Central memory CD8-positive, alpha-beta T cell (primary cell): ENCODE measurements around the gene SPRED2.

ENCODE experiments used
- ATAC-seq: fragments of 150-1000 bp; cut with Tn5 transposase; replicated peaks from 2 replicates; pipeline ENCODE4 v1.10.0; 2022; ENCODE audit warnings: mild to moderate bottlenecking, moderate FRiP score, moderate number of reproducible peaks; ENCODE audit not compliant: poor library complexity, severe bottlenecking; ENCODE audit errors: extremely low read depth
- DNase-seq, 2 donors: peaks; one replicate each; pipeline ENCODE4 v3.0.0; 2021; ENCODE audit warnings: low spot score in 2 of 2
- H3K27ac Mint-ChIP-seq: one replicate; pipeline ENCODE4 v1.8.0; 2022; ENCODE audit warnings: low read depth, mild to moderate bottlenecking, moderate library complexity, mixed read lengths
- H3K27me3 Mint-ChIP-seq: one replicate; pipeline ENCODE4 v1.8.0; 2022; ENCODE audit warnings: mixed read lengths
- H3K36me3 Mint-ChIP-seq: one replicate; pipeline ENCODE4 v1.8.0; 2022; ENCODE audit warnings: mild to moderate bottlenecking, moderate library complexity, mixed read lengths; ENCODE audit not compliant: insufficient read depth
- H3K4me1 Mint-ChIP-seq: one replicate; pipeline ENCODE4 v1.8.0; 2022; ENCODE audit warnings: mixed read lengths
- H3K4me3 Mint-ChIP-seq: one replicate; pipeline ENCODE4 v1.8.0; 2022; ENCODE audit warnings: mild to moderate bottlenecking, moderate library complexity, mixed read lengths
- H3K9me3 Mint-ChIP-seq: one replicate; pipeline ENCODE4 v1.8.0; 2022; ENCODE audit warnings: mixed read lengths

The SPRED2 gene

DNA sequence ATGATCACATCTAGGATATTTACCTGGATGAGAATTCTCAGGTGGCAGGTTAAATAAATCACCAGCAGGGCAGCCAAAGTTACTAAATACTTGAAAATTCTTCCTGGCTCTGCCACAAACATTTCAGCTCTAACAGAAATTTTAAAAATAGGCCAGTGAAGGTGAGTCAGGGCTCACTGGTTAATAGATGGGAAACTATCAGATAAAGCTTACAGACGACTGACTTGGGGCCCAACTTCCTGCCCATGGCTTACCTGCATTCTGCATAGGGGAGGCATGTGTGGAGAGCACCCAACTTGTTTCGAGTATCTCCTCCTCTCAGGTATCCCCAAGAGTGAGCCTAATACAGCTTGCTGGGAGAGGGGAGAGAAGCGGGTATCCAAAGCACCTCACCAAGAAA is 57.8 kb downstream of the SPRED2 start:
- no peaks in the 10 kb centered on the region for H3K36me3 Mint-ChIP-seq
- H3K27me3 Mint-ChIP-seq = no peaks in the 10 kb centered on the region
- no peaks in the 10 kb centered on the region for H3K4me1 Mint-ChIP-seq
- no peak overlapping the region for H3K4me3 Mint-ChIP-seq
- no peak for DNase-seq
- H3K9me3 Mint-ChIP-seq = no peaks in the 10 kb centered on the region
- ATAC-seq = no peak
- no peak overlapping the region for H3K27ac Mint-ChIP-seq

- H3K4me1 Mint-ChIP-seq = no peaks in the 10 kb centered on the region
- no peak for DNase-seq
- no peaks in the 10 kb centered on the region for H3K27me3 Mint-ChIP-seq
- H3K27ac Mint-ChIP-seq = no peak overlapping the region
- H3K4me3 Mint-ChIP-seq = no peak overlapping the region
- H3K36me3 Mint-ChIP-seq = no peaks in the 10 kb centered on the region
- no peaks in the 10 kb centered on the region for H3K9me3 Mint-ChIP-seq
- no peak for ATAC-seq
Measured at GRCh38 chr2:65373365-65373918, 59.0 kb downstream of the SPRED2 start.

DNA sequence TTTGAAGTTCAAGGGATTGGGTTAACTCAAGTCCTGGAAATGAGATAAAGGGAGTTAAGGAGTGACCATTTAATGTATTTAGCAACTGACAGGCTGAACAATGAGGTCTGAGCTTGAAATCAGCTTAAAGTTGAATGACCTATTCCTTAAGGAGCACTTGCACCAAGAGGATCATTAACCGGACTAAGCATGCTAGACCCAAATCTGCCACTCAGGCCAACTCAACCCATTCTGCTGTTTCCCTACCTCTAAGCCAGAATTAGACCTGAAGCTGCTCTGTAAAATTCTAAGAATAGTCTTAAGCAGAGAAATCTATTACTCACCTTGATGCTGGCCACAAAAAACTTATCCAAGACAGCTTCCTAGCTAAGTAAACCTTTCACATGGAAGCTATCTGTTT is 59.8 kb downstream of the SPRED2 start:
- Mint-ChIP-seq H3K4me3 (no peak overlapping the region), H3K27ac (no peak overlapping the region), H3K36me3 (no peaks in the 10 kb centered on the region), H3K27me3 (no peaks in the 10 kb centered on the region), H3K4me1 (no peaks in the 10 kb centered on the region), H3K9me3 (no peaks in the 10 kb centered on the region)
- ATAC-seq (no peak), DNase-seq (no peak)

GRCh38 chr2:65371074-65371434 is 61.3 kb downstream of the SPRED2 start:
- Mint-ChIP-seq H3K9me3 (no peaks in the 10 kb centered on the region), H3K27ac (no peak overlapping the region), H3K4me3 (no peak overlapping the region), H3K4me1 (no peaks in the 10 kb centered on the region), H3K36me3 (no peaks in the 10 kb centered on the region), H3K27me3 (no peaks in the 10 kb centered on the region)
- no peak for DNase-seq
- ATAC-seq = no peak

DNA sequence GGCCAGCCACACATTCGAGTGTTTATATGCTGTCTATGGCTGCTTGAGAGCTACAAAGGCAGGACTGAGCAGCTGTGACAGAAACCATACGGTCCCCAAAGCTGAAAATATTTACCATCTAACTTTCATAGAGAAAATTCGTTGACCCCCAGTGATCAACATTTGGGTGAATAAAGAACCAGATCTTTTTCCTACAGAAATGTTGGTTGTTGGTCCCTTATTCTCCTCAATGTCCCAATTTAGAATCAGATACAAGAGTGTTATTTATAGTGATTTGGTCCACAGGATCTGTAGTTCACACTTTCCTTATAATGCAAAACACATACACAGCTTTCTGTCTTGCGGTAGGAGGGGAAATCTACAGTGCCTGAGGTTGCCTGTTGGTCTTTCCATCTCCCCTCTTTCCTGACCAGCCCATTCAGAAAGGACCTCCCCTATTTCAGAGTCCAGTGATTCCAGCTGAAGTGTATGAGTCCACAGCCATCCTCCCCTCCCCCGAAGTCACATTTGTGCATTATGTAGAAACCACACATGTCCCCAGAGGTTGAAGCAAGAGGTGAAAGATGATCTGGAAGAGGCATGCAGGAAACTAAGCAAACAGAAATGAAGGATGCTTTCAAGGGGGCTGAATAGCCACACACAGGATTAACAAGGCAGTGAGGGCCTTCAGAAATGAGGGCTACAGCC is 61.9 kb downstream of the SPRED2 start:
- Mint-ChIP-seq H3K27ac (no peak overlapping the region), H3K4me1 (no peaks in the 10 kb centered on the region), H3K27me3 (no peaks in the 10 kb centered on the region), H3K4me3 (no peak overlapping the region), H3K9me3 (no peaks in the 10 kb centered on the region), H3K36me3 (no peaks in the 10 kb centered on the region)
- DNase-seq (no peak), ATAC-seq (no peak)

GRCh38 chr2:65369980-65370379 is 62.4 kb downstream of the SPRED2 start:
- no peaks in the 10 kb centered on the region for H3K4me1 Mint-ChIP-seq
- ATAC-seq = no peak
- no peak overlapping the region for H3K27ac Mint-ChIP-seq
- no peaks in the 10 kb centered on the region for H3K27me3 Mint-ChIP-seq
- DNase-seq = no peak
- no peaks in the 10 kb centered on the region for H3K9me3 Mint-ChIP-seq
- H3K36me3 Mint-ChIP-seq = no peaks in the 10 kb centered on the region
- no peak overlapping the region for H3K4me3 Mint-ChIP-seq

DNA sequence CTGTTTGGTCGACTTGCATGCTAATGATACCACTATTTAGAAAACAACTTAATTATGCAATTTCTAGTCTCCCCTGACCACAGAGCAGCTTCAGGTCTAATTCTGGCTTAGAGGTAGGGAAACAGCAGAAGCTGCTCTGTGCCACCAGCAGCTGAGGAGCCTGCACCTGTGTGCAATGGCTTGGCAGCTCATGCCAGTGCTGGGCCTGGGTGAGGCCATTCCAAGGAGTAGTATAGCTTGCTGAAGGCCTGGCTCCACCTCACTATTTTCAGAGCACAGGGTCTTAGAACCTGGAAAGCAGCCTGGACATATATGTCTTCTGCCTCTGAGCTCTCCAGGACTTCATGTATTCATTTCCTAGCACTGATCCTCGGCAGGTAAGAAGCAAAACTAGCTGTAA is 62.8 kb downstream of the SPRED2 start:
- H3K27me3 Mint-ChIP-seq = no peaks in the 10 kb centered on the region
- ATAC-seq = no peak
- H3K4me1 Mint-ChIP-seq = no peaks in the 10 kb centered on the region
- H3K4me3 Mint-ChIP-seq = no peak overlapping the region
- H3K9me3 Mint-ChIP-seq = no peaks in the 10 kb centered on the region
- no peak for DNase-seq
- H3K36me3 Mint-ChIP-seq = no peaks in the 10 kb centered on the region
- H3K27ac Mint-ChIP-seq = no peak overlapping the region

DNA sequence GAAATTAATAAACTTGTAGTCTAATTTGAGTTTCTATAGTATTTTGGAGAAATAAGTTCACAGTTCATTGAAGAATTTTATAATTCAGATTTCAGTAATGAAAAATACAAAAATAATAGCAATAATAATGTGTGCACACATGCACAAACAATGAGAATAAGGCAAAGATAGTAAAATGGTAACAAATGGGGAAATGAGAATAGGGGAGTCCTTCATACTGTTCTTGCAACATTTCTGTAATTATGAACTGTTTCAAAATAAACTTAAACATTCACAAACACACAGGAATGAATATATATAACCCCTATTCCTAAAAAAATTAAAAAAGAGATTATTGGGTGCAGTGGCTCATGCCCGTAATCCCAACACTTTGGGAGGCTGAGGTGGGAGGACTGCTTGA is 63.9 kb downstream of the SPRED2 start:
- no peak for ATAC-seq
- no peaks in the 10 kb centered on the region for H3K9me3 Mint-ChIP-seq
- no peak for DNase-seq
- H3K4me3 Mint-ChIP-seq = no peak overlapping the region
- H3K36me3 Mint-ChIP-seq = no peaks in the 10 kb centered on the region
- H3K27ac Mint-ChIP-seq = no peak overlapping the region
- no peaks in the 10 kb centered on the region for H3K27me3 Mint-ChIP-seq
- no peaks in the 10 kb centered on the region for H3K4me1 Mint-ChIP-seq

GRCh38 chr2:65367524-65367923 is 64.9 kb downstream of the SPRED2 start:
- DNase-seq (no peak), ATAC-seq (no peak)
- no peaks in the 10 kb centered on the region for H3K9me3 Mint-ChIP-seq
- no peak overlapping the region for H3K4me3 Mint-ChIP-seq
- no peaks in the 10 kb centered on the region for H3K27me3 Mint-ChIP-seq
- no peak overlapping the region for H3K27ac Mint-ChIP-seq
- H3K36me3 Mint-ChIP-seq = no peaks in the 10 kb centered on the region
- H3K4me1 Mint-ChIP-seq = no peaks in the 10 kb centered on the region

GRCh38 chr2:65366595-65367125 is 65.7 kb downstream of the SPRED2 start:
- ATAC-seq = no peak
- H3K9me3 Mint-ChIP-seq = no peaks in the 10 kb centered on the region
- DNase-seq = no peak

DNA sequence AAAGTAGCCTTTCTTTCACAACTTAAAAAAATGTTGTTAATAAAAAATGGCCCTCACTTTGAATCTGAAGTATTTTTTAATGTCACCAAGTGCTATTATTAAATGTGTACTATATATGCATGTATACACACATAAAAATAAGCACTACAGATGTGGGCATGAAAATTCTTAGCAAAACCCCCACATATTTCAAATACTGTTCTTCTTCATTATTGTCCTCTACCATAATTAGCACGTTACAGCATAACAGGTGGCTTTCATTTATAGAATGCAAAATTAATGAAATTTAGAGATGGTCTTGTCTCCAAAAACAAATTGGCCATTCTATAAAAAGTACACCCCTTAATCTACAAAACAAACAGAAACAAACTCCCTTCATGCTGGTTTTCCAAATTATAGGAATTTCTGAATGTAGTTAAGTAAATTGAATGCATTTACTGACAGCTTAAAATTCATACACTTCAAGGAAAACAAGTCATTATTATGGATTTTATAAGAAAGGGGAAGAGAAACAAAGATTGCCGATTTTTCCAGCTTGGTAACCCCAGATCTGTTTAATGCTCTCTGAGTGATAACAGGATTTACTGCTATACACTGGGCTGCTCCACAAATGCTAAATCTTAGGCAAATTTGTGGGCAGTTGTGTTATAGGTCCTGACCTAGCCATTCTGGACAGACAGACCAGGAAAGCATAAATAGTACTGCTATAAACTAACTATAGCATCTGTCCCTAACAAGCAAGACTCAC is 67.2 kb downstream of the SPRED2 start:
- Mint-ChIP-seq H3K27ac (no peak overlapping the region), H3K9me3 (no peaks in the 10 kb centered on the region), H3K36me3 (no peaks in the 10 kb centered on the region), H3K27me3 (no peaks in the 10 kb centered on the region), H3K4me1 (no peaks in the 10 kb centered on the region), H3K4me3 (no peak overlapping the region)
- DNase-seq (no peak), ATAC-seq (no peak)

More at GRCh38 chr2:65366595-65367125, 65.7 kb downstream of the SPRED2 start:
- Mint-ChIP-seq H3K4me3 (no peak overlapping the region), H3K27me3 (no peaks in the 10 kb centered on the region), H3K27ac (no peak overlapping the region), H3K36me3 (no peaks in the 10 kb centered on the region), H3K4me1 (no peaks in the 10 kb centered on the region)

DNA sequence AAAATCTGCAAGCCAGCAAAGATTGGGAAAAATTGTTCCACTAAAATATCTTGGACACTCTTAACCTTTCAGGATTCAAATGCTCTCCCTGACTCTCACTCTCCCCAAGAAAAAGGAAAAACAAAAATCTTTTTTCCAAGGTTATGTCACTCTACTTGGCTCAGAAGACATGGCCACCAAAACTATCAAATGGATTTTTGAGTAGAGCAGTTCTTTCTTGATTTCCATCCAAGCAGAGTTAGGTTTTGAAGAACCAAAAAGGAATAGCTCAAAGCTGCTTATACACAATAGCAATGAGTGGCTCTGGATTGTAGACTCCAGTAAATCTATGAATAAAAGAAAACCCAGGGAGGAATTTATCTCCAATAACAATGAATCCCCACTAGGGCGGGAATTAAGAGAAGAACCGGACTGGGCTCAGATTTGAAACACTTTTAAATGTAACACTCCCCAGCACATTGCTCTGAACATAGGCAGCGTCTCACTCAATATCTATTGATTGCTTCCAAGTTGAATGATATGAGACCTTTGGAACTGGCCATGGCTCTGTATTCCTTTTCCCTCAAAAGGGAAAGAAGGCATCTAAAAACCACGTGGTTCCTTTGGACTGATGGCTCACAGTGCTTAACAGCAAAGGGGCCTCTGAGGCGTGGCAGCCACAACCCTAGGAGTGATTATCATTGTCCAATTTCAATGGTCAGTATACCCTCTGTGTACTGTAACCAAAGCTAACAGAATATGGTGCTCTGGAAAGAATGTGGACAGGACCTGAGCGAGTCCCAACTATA is 68.3 kb downstream of the SPRED2 start:
- no peaks in the 10 kb centered on the region for H3K27me3 Mint-ChIP-seq
- DNase-seq (no peak), ATAC-seq (no peak)
- no peak overlapping the region for H3K27ac Mint-ChIP-seq
- H3K4me3 Mint-ChIP-seq = no peak overlapping the region
- H3K36me3 Mint-ChIP-seq = no peaks in the 10 kb centered on the region
- no peaks in the 10 kb centered on the region for H3K4me1 Mint-ChIP-seq
- H3K9me3 Mint-ChIP-seq = no peaks in the 10 kb centered on the region
